GM19035 (cell line): ENCODE data around the gene ROR2.
"Not testable (repeated sequence)": the region's sequence is repeated elsewhere in the genome, so short reads cannot be mapped to it uniquely, and the experiment has no call there.

Source experiments
- ATAC-seq: cut with Tn5 transposase; IDR thresholded peaks from one replicate; pipeline ENCODE4 v1.9.1; 2021; ENCODE audit not compliant: unreplicated experiment

ROR2 gene

GRCh38 chr9:91802391-91802790, 147.6 kb downstream of the ROR2 start:
- ATAC-seq: no peak

DNA sequence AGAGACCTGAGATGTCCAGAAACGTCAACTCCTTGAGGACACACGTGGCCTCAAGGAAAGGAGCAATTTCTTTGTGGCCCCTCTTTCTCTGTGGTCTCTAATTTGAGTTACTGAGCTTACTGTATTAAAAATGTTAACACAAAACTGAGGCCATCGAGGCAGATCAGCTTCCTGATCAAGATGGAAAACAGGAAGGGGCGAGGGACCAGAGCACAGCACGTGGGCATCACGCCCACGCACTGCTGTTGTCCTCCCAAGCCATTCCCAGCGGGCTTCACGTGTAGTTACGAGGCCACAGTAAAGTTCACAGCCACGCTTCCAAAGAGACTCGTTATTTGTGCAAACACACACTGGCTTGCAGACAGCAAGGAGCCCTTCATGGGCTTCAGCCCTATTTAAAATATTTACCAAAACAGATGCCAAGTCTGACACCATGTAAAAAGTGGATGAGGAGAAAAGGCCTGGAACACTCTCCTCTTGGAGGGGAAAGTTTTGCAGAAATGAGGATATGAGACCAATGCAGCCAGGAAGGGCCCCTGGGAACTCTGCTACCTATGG, 149.5 kb downstream of the ROR2 start:
- ATAC-seq: no peak

DNA sequence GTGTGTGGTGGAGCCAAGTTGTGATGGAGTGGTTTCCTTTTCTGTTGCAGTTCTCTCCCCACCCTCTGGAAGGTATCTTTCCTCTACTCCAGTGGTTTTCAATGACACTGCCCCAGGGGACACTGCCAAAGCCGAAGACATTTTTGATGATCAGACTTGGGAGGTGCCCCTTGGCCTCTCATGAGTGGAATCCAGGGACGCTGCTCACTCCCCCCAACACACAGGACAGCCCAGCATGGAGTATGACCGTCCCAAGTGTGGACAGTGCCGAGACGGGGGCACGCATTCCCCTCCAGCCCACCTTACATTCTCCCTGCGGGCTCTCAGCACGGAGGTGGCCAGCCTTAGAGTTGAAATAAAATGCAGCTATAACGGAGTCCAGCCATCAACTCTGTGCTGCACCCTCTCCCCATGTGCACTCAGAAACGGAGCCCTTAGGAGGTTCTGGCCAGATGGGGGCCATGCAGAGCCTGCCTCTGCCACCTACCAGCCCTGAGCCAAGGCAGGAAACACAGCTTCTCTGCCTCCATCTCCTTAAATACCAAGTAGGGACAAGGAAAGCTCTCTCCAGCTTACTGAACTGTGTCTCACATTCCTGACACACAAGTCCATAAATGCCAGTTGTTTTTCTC, 150.8 kb downstream of the ROR2 start:
- ATAC-seq: no peak

GRCh38 chr9:91798273-91799112, 151.5 kb downstream of the ROR2 start:
- not testable (repeated sequence) for ATAC-seq

DNA sequence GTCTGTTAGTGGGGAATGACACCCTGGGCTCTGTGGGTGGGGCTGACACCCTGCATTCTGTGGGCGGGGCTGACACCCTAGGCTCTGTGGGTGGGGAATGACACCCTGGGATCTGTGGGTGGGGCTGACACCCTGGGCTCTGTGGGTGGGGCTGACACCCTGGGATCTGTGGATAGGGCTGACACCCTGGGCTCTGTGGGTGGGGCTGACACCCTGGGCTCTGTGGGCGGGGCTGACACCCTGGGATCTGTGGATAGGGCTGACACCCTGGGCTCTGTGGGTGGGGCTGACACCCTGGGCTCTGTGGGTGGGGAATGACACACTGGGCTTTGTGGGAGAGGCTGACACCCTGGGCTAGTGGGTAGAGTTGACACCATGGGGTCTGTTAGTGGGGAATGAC, 152.5 kb downstream of the ROR2 start:
- not testable (repeated sequence) for ATAC-seq

DNA sequence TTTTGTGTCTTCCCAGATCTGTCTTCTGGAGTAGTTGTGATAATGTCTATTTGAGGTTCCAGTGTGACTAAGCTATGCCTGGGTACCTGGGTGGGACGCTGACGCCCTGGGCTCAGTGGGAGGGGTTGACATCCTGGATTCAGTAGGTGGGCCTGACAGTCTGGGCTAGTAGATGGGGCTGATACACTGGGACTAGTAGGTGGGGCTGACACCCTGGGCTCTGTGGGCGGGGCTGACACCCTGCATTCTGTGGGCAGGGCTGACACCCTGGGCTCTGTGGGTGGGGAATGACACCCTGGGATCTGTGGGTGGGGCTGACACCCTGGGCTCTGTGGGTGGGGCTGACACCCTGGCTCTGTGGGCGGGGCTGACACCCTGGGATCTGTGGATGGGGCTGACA, 153.5 kb downstream of the ROR2 start:
- not testable (repeated sequence) for ATAC-seq

- ATAC-seq: no peak
Measured at GRCh38 chr9:91795598-91796241, 154.3 kb downstream of the ROR2 start.

DNA sequence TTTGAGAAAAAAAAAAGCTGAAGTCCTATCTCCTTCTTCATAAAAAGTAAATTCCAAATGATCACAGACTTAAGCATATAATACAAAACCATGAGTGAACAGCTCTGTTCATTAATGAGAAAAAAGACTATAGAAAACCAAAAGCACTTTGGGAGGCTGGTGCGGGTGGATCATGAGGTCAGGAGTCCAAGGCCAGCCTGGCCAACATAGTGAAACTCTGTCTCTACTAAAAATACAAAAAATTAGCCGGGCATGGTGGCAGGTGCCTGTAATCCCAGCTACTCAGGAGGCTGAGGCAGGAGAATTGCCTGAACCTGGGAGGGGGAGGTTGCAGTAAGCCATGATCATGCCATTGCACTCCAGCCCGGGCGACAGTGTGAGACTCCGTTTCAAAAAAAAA, 156.7 kb downstream of the ROR2 start:
- not testable (repeated sequence) for ATAC-seq

GRCh38 chr9:91790917-91791316, 159.1 kb downstream of the ROR2 start:
- ATAC-seq: no peak

DNA sequence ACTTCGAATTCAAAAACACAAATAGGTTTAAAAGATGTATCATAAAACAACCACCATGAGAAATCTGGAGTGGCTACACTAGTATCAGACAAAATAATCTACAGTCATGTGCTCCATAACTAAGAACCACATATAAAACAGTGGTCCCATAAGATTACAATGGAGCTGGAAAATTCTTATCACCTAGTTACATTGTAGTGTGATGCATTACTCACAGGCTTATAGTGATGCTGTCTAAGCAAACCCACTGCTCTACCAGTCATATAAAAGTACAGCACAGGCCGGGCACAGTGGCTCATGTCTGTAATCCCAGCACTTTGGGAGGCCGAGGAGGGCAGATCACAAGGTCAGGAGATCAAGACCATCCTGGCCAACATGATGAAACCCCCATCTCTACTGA, 160.1 kb downstream of the ROR2 start:
- no peak for ATAC-seq

DNA sequence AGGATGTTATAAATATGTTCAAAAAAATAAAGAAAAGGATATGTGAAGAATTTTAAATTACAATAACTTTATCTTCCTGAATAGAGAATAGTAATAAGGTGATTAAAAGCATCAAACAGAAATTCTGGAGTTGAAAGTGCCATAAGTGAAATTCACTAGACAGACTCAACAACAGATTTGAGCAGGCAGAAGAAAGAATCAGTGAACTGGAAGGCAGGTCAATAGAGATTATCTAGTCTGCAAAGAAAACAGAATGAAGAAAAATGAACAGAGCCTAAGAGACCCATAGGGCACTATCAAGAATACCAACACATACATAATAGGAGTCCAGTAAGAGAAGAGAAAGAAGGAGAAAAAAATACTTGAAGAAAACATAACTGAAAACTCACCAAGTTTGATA, 162.1 kb downstream of the ROR2 start:
- no peak for ATAC-seq

- ATAC-seq: no peak
Measured at GRCh38 chr9:91786132-91786896, 163.7 kb downstream of the ROR2 start.

GRCh38 chr9:91785447-91785842, 164.6 kb downstream of the ROR2 start:
- ATAC-seq: no peak

DNA sequence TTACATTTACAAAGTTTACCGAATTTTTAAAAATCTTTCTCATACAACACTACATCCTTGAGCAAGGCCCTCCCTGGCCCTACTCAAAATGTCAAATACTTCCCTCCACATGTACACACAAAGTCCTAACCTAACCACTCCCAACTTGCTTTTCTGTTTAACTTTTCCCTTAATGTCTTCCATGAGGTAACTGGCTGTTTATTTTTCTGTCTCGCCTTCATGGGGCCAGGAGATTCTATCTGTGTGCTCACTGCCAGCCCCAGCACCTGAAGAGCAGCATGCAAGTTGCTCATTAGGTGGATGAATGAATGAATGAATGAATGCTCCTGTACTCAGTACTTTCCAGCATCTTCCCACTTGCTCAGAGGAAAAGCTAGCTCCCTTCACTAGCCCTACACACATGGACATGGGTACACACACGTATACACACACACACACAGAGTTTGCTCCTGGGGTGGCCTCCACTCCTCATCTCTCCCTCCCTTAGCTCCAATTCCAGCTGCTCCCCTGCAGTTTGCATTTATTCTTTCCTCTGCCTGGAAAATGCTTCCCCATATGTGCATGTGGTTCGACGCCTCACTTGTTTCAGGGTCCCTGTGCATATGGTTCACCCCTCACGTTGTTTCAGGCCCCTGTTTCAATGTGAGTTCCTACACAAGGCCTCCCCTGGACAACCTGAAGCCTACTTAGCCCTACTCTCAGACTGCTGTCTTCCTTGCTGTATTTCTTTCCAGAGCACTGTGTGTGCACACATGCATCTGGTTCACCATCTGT, 165.2 kb downstream of the ROR2 start:
- no peak for ATAC-seq

DNA sequence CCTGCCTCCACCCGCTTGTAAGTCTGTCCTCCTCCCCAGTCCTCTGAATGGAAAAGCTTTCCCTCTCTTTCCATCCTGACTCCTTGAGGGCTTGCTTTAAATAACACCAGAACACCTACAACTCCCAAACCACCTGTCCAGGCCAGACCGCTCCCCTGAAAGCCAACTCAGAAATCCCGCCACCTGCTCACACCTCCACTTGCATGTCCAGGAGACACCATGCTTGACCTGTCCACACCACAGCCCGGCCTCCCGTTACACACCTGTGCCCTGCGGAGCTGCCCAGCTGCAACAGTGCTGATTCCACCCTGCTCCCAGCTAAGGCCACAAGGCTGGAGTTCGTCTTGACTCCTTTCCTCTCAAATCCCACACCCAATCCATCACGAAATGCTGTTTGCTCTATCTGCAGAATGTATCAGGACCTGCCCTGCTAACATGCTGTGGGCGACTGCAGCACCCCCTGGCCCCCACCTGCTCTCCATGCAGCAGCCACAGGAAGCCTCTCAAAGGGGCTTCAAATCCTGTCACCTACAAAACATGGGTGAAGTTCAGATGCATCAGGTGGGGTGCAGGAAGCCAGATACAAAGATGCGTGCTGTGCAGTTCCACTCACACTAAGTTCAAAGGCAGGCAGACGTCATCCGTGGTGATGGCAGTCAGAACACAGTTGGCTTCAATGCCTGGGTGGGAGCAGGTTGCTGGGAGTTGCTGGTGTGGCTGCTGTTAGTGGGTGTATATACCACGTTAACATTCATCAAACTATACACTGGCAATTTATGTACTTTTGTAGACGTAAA, 166.0 kb downstream of the ROR2 start:
- no peak for ATAC-seq

- no peak for ATAC-seq
Measured at GRCh38 chr9:91783411-91783810, 166.6 kb downstream of the ROR2 start.

- no peak for ATAC-seq
Measured at GRCh38 chr9:91782708-91783214, 167.3 kb downstream of the ROR2 start.

DNA sequence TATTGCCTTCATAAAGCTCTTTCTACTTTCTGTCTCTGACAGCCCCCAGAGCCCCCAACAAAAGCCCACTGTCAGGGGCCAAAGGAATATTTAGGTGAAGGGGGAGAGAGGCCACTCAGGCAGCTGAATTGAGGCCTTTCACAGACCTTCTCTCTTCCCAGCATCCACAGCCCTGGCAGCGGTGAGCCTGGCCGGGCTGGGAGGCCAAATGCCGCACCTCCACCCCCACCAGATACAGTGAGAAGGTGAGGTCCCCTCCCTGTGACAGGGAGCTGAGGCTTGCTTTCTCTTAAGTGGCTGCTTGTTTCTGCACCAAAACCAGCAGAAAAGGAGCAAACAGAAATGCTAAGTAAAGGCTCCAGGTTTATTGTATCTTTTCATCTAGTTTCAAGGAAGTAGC, 168.1 kb downstream of the ROR2 start:
- no peak for ATAC-seq

- no peak for ATAC-seq
Measured at GRCh38 chr9:91781116-91781515, 168.9 kb downstream of the ROR2 start.
